GDM1 (cell line): ENCODE data around the gene VEPH1.
A peak's percentile ranks its signal among the peaks of the same experiment; 100 is the strongest.
"Not testable (repeated sequence)": the region's sequence is repeated elsewhere in the genome, so short reads cannot be mapped to it uniquely, and the experiment has no call there.

Experiments
- DNase-seq: peaks from one replicate; lab custom pipeline; 2025; lab: John Stamatoyannopoulos, UW

The VEPH1 gene

DNA sequence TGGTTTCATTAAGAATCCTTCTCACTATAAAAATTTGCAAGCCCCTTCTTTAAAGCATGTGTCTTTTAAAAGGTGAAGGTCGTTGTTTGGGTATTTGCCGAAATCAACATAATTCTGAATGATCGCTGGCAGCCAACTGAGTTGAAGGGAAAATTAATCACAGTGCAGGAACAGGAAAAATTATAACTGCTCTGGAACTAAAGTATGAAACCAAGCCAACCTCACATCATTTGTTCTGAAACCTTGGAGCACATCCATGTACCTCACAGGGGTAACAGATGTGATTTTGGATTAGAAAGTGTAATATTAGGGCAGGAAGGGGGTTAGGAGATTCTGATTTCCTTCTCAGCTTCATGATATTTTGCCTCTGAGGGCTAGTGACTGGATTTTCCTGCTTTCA, 118.7 kb downstream of the VEPH1 start:
- DNase-seq, result no peak

DNA sequence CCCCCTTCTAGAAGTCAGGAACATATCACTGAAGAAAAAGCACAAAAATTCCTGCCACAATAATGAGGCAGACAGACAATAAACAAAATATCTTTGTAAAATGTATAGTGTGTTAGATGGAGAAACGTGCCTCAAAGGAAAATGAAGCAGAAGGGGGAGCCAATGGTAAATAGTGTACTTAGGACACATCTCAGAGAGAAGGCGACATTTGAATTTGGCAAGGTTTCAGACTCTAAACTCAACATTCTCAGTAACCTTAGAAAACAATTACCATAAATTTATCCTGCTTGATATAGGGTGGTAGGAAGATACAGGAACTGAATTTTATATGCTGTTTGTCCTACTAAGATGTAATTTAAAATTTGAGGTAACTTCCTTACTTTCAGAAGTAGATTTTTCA, 119.2 kb downstream of the VEPH1 start:
- no peak for DNase-seq

- DNase-seq, result no peak
These were observed 121.6 kb downstream of the VEPH1 start for GRCh38 chr3:157381606-157382005.

DNA sequence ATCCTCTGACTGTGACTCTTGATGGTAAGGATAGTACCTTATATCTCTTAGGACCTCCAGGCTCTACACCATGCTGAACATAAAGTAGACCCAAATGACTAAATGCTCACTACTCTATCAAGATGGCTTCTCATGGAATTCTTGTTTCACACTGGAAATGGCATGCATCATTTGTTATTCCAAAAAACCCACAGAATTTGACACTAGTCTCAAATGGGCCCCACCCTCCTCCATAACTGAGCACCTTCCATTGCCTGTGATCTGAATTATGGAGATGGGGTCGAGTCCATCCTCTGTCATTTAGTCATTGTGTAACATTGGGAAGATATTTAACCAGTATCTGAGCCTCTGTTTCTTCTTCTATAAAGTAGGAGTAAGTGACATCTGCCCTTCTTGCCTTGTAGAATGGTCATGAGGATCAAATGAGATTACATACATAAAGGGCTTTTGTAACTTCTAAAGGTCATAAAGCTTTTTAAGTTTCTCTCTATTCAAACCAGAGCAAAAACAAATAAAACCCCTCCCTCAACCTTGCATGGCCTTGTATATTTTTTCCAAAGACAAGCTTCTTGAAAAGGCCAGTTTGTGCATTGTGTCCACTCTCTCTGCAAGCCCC, 123.6 kb downstream of the VEPH1 start:
- no peak for DNase-seq

DNA sequence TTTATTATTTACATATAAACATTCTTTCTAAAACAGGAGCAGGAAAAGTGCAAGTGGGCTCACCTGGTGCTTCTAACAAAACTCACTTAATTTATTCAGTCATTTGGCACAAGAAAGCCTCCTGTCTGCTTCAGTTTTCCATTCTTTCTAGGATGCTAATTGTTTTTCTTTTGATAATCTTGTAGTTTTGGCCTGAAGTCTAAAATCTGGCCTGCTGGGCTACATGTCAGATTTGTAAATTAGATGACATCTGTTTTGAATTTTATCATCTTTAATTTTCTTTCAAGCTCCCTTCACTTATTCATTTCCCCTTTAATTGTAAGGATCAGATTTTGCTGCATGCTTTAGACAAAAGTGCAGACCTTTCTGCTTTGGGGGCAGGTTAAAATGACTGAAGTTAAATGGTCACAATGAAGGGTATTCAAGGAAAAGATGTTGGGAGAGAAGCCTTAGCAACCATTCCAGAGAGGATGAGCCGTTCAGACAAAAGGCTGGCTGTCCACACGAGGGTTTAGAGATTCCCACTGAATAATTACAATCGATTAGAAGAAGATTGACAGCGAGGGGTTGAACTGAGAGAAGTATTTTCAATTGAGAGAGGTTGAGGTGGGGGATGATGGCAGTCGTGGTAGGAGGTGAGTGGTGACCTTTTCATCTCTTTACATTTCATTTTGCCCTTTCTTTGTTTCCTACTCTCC, 126.5 kb downstream of the VEPH1 start:
- no peak for DNase-seq

DNA sequence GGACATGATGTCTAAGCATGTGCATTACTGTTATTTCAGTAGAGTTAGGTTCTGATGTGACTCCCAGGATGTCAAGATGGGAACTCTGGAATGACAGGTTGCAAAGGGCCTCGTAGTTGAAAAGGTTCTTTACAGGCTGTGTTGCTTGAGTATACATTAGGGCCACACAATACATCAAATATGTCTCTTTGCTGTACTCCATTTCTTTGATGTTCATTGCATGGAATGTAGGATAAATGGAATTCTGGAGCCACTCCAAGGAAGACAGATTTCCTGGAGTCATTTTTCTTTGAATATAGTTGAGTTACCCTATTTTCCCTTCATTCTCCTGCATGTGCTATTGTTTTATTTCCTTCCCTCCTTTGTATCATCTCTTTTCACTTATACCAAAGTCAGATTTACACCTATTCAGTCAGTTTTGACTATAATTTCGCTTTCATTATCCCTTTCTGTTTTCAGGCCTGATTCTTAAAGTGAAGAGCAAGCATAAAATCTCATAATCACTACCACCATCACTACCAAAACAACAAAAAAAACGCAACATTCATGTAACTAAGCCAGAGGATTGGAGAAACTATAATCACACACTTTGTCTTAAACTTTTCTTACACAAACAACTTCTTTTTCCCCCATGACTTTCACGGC, 127.8 kb downstream of the VEPH1 start:
- no peak for DNase-seq

GRCh38 chr3:157374933-157375332, 128.3 kb downstream of the VEPH1 start:
- no peak for DNase-seq

- DNase-seq, result no peak
These were observed 129.4 kb downstream of the VEPH1 start for GRCh38 chr3:157373783-157374182.

DNA sequence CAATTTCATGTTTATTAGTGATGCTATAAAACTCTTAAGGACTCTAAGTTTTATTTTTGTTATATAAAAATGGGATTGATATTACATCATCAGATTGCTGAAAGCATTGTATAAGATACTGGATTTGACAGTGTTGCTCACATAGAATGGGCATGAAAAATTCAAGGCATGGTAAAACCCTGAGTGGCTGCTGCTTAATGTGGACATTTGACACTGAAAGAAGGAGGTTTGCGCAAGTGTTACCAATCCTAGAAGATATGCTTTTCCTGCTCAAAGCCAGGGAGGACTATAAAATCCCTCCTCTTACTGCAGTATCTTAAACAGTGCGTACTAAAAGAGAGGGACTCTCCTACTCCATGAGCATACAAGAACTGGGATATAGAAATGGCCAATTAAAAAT, 132.3 kb downstream of the VEPH1 start:
- DNase-seq, result no peak

DNA sequence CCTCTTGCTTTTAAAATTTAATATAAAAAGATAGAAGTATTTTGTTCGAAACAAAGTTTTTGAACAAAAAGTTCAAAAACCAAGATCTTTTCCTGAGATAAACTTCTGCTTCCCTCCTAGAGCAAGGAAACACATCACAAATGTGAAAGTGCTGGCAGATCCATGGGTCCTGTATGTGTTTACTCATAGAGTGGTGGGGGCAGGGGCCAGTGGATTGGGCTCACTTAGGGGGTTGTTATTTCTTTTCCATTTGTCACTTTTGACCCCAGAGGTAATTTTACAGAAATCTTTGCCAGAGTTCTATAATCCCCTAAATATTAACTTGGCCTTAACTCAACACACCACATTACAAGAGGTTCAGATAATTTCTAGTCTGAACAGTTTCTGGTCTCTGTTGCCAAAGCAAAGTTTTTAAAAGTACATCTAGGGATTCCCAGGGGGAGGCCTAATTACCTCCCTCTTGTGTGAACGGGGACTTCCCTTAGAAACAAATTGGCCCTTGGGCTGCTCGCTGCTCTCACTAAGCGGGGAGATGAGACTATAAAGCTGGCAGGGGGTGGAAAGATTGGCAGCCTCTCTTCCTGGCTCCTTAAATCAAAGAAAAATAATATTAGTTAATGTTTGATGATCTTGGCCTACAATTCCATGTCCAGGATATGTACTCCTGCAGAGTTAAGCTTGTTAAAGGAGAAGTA, 133.3 kb downstream of the VEPH1 start:
- DNase-seq, result no peak

GRCh38 chr3:157368171-157368570, 135.0 kb downstream of the VEPH1 start:
- no peak for DNase-seq

DNA sequence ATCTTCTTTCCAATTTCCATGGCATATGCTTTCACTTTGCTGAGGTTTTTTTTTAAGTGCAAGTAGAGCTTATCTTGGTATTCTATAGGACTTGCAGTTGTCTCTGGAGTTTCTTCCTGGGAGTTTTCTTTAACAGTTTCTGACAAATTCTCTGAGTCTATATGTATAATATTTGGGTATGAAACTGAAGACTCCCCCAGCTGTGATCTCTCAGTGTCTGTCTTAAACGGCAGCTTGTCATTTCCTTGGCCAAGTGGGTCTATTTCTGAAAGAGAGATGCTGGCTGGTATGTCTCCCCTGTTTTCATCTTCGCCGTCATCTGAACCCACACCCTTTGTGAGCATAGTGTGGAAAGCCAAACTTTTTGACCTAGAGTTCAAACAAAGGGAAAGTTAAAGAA, 139.8 kb downstream of the VEPH1 start:
- no peak for DNase-seq

DNA sequence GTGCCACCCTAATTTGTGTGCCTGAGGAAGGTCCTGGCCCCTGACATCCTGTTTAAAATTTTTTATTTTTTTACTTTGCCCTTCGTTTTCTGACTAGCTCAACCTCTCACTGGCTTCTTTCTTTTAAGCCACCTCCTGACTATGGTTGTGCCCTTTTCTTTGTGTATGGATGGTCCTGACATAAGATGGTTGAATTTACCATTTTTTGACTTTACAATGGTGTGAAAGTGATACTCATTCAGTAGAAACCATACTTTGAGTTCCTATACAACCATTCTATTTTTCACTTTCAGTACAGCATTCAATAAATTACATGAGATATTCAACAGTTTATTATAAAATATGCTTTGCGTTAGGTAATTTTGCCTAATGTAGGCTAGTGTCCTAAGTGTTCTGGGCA, 140.9 kb downstream of the VEPH1 start:
- DNase-seq, result no peak

DNA sequence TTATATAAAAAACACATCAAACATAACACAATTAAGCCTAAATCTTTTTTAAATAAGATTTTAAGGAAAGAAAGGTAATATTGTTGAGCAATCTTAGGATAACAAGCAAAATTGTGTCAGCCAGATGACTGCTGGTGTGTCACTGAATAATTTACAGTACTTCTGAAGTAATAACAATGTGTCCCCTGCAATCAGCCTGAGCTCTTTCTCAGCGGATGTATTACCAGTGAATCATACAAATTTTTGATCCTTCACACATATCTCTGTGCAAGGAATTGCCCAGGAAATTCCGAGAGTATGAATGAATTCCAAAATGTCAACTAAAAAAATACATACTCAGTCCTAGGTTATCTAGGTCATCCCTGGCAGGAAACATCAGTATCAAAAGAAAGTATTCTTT, 143.2 kb downstream of the VEPH1 start:
- DNase-seq, result no peak

- DNase-seq, result no peak
These were observed 146.7 kb downstream of the VEPH1 start for GRCh38 chr3:157356541-157356940.

DNA sequence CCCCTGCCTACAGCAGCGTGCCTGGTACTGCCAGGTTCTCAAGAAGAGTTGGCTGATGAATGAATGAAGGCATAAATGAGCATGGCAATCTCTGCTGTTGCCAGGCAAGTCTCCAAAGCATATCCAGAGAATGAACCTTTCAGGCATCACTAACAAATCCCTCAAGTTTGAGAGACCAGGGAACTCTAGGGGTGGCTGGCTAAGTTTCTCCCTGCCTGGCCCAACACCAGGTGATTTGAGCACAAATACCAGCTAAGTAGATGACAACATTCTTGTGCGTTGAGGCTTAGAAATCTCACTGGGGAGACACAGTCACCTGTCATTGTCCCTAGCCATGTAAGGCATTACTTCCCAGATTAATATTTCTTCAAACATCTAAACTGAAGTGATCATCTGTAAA, 147.9 kb downstream of the VEPH1 start:
- DNase-seq, result no peak

DNA sequence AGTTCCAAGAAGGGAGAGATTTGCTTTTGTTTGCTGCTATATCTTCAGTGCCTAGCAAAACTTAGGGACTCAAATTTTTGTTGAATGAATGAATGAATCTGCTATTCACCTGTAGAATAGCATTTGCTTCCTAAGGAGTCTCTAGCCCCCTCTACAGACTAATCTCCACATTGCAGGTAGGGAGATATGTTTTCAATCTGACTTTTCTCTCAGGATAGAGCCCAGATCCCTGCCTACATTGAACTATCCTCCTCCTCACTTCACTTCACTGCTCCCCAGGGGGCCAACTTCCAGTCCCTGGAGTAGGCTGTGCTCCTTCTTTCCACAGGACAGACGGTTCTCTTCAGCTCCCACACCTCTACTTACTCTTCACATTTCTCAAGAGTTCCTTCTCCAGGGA, 148.5 kb downstream of the VEPH1 start:
- peak; percentile 3 for DNase-seq

DNA sequence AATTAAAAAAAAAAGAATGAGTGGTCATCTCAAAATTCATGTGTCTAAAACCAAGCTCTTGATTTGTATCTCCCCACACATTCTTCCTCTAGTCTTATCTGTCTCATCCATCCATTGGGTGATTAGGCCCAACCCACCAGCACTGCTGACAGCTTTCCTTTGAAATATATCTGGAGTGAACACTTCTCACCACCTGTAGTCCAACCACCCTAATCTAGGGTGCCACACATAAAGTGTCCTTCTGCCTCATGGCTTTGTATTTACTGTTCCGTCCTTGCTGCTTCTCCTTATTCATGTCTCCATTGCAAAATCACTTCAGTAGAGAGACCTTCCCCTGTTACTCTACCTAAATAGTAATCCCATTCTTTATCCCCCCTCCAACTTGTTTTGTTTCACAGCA, 149.0 kb downstream of the VEPH1 start:
- no peak for DNase-seq

- no peak for DNase-seq
These were observed 149.6 kb downstream of the VEPH1 start for GRCh38 chr3:157353652-157354051.

- DNase-seq, result no peak
These were observed 151.2 kb downstream of the VEPH1 start for GRCh38 chr3:157351981-157352380.

- DNase-seq, result not testable (repeated sequence)
These were observed 152.6 kb downstream of the VEPH1 start for GRCh38 chr3:157350651-157351050.

GRCh38 chr3:157348304-157349075, 154.7 kb downstream of the VEPH1 start:
- DNase-seq, result not testable (repeated sequence)
